GM21447 (cell line): ENCODE data around the gene GCK.

Source experiments
- ATAC-seq: cut with Tn5 transposase; IDR thresholded peaks from one replicate; pipeline ENCODE4 v1.9.1; 2021; ENCODE audit not compliant: unreplicated experiment

GCK gene

GRCh38 chr7:44223362-44224079 lies 34.3 kb upstream of the GCK start:
- no peak for ATAC-seq

DNA sequence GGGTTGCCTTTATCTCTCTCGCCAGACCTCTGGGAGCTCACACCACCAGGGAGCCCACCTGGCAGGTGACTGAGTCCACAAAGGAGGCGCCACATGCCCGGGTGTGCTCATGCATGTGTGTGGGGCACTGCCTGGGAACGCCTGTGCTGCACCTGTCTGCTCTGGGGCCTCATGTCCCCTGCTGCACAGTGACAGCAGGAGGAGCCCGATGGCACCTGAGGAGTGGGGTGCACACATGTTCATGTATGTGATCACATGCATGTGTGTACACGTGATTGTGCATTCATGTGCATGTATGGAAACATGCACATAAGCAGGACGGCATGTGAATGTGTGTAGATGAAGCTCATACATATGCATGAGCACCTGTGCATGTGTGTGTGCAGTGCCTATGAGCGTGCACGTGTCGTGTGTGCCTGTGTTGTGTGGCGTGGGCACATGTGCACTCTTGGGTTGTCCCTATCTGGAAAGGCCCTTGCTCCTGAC lies 33.6 kb upstream of the GCK start:
- ATAC-seq: no peak

GRCh38 chr7:44222074-44222473 lies 32.8 kb upstream of the GCK start:
- no peak for ATAC-seq

DNA sequence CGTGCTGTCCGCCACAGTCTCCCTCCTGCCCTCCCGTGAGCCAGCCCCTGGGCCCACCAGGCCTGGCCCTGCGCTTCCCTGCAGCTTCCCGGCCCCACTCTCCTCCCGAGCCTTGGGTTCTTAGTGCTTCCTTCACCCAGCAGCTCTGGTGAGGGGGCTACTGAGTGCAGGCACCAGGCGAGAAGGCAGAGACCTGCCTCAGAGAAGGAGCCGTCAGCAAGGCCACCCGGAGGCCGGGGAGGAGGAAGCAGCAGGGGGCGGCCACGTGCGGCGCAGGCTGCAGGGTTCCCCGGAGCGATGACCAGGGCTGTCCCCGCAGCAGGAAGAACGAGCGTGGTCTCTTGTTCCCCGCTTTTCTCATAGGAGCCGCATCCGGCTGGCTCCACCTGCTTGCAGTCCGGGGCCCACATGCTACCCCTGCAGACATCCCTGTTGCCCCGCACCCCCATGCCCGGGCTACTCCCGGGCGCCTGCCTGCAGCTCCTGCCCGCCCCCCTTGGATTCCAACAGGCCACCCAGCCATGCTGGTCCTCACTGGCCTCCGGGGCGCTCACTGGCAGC lies 32.1 kb upstream of the GCK start:
- ATAC-seq: no peak

DNA sequence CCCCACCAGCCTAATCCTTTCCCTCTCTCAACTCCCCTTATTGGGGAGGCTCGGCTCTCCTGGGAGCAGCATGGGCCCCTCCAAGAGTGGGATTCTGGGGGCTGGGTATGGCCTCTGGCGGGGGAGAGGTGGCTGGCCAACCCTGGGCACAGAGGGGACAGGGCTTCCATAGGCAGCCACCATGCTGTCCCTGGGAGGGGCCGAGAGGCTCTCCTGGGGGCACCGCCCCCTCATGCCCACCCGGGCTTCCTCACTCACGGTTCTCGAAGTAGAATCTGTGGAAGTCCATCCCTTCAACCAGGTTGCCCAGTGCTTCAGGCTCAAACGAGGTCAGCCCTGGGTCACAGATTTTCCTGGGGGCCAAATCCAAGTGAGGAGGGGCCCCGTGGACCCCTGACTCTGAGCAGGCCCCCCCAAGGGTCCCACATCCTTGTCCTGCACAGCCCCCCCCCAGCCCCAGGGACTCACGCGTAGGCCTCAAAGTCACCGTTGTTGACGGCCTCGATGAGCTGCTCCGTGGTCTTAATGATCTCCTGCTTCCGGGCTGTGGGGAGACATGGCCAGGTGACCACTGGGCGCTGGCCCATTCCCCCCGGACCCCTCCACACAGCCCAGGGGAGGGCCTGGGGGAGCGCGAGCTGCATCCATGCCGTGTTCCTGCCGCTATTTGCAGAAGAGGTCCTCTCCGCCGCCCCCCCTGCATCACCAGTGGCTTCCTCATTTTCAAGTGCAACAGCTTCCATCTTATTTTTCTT lies 31.3 kb upstream of the GCK start:
- ATAC-seq: no peak

DNA sequence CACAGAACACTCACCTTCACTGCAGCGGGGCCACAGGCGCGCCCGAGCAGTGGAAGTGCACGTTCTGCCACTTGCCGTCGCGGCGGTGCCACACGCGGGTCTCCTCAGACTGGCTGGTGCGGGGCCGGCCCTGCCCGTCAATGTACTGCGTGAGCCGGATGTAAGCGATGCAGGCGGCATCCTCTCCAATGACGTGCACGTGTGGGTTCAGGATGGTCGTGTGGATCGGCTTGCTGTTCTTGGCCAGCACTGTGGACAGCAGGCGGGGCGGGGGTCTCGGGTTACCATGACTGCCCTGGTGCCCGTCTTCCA lies 30.8 kb upstream of the GCK start:
- no peak for ATAC-seq

DNA sequence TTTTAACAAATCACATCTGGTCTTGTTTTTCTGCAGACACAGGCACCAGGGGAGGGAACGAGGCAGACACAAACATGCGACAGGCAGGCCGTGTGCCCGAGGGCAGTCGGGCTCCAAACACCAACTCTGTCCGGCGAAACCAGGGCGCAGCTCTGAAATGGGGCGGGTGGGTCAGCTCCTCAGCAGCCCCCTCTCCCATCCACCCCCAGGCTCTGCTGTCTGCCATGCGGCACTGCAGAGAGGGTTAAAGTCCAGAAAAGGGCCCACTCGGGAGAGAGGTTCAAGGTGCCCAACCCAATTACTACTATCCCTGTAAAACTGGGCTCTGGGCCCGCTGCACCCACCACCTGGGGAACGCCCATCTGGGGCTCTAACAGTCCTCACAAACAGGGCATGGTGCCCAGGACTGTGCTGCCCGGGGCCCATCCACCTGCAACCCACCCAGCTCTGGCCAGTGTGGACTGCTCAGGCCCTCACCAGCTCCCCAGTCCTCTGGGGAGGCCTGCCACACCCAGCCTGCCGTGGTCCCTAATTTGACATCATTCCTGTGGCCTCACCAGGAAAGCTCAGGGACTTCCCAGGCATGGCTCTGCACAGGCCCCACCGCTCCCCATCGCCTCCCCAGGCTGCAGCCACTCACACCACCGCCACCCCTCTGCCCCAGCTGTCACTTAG lies 30.3 kb upstream of the GCK start:
- ATAC-seq: no peak

- ATAC-seq: no peak
Measured at GRCh38 chr7:44218418-44219201, 29.4 kb upstream of the GCK start.

- ATAC-seq: no peak
Measured at GRCh38 chr7:44217852-44218402, 28.7 kb upstream of the GCK start.

DNA sequence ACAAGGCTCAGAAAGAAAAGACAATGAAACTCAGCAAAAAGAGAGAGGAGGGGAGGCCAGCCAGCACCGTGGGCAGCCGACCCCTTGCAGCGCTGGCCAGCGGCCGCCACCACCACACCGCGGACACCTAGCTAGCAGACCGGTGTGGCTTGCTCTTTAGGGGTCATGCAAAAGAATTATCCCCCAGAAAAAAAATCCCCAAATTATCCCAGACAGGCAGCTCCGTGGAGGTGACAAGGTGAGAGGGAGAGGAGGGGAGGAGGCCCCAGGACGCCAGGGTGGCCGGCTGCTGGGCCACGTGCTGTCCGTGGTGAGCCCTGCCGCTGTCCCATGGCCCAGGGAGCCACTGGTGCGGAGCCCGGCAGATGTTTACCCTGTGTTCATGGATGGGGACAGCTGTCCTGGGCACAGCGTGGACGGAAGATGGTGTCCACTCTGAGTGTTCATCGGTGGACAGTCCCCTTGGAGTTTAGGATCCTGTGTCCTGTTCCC lies 28.0 kb upstream of the GCK start:
- ATAC-seq: no peak

- no peak for ATAC-seq
Measured at GRCh38 chr7:44216521-44217222, 27.4 kb upstream of the GCK start.

DNA sequence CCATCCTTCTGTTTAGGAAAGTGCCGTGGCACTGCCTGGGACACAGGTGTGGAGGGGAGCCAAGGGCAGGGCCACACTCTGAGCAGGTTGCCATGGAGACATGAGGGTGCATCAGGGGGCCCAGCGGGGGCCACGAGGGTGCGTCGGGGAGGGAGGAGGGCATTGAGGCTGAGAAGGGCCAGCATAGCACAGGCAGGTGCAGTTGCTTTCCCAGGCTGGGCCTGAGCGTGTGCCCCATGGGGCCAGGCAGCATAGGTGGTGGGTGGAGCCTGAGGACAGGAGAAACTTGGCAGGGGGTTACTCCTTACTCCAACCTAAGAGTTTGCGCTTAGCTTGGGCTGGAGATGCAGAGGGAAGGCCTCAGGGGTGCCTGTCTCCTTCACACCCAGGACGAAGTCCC lies 26.8 kb upstream of the GCK start:
- ATAC-seq: no peak

DNA sequence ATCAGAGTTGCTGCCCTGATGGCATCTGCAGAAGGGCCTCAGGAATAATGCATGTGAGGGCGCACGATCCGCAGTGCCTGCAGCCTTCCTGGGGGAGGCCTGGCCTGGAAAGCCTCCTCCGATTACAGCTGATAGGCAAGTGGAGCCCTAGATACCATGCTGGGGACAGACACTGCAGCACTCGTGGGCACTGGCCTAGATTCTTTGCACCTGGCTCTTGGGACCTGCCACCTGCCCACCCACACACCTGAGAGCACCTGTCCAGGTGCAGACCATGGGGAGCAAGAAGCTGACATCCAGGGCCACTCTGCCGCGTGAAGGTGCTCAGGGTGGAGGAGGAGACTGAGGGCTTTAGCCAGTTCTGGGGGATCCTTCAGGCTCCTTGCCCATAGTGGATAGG lies 26.3 kb upstream of the GCK start:
- no peak for ATAC-seq

DNA sequence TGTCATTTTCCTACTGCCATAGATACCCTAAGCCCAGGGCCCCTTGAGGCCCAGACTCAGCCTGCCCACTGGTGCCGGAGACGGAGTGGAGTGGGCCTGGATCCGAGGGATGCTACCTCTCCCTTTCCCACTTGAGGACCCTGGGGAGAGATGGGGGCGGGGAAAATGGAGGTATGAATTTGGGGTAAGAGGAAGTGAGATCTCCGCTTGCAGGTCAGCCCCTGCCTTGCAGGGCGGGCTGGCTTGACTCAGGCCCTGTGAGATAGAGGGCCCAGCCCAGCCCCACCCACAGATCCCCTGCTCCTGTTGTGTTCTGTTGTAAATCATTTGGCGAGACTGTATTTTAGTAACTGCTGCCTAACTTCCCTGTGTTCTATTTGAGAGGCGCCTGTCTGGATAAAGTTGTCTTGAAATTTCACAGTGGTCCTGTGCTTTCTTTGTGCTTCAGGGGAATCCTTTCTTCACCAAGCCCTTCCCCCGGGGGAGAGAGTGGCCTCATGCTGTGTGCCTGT lies 24.7 kb upstream of the GCK start:
- no peak for ATAC-seq

GRCh38 chr7:44213206-44213876 lies 24.1 kb upstream of the GCK start:
- no peak for ATAC-seq

DNA sequence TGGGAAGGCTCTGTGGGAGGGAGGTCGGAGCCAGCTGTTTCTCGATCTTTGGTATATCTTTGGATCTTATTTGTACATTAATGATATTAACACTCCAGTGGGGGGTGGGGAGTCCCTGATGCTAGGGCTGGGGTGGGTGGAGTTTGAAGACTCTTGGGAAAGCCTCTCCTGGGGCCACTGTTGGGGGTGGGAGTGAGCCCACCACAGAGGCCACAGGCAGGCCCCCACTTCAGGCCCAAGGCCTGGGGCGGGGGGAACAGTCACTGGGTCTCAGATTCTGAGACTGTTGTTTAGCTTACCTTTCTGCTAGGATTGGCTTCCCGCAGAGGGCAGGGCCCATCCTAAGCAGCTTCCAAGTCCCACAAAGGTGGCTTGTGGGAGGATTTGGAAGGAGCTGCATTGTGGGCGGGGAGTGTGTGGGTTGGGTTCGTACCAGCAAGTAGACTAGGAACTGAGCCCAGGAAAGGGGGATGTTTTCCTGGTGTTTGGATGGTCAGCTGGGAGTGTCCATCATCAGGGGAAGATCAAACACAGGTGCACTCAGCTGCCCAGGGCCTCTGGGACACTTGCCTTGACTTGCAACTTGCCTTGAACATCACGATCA lies 23.4 kb upstream of the GCK start:
- no peak for ATAC-seq

DNA sequence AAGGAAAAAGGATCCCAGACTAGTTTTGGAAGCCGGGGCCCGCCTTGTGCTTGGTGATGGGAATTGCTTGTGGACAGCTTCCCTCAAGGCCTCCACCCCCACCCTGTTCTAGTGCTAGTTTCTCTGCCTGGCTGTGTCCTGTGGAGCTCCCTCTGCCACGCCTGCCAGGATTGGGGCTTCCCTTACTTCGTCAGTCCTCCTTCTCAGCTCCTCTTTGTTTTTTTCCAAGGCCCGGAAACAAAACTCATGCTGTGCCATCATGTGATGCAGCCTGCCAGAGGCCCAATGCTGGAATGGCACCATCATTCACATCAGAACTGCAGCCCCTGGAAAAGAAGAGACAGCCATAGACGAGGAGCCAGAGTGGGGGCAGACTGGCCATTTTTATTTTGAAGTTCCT lies 22.8 kb upstream of the GCK start:
- ATAC-seq: no peak

- ATAC-seq: no peak
Measured at GRCh38 chr7:44211126-44211675, 22.0 kb upstream of the GCK start.

GRCh38 chr7:44210107-44210506 lies 20.9 kb upstream of the GCK start:
- no peak for ATAC-seq
